ENCODE results near the gene SAMD3.
"Not testable (repeated sequence)": the region's sequence is repeated elsewhere in the genome, so short reads cannot be mapped to it uniquely, and the experiment has no call there.

The SAMD3 gene

GRCh38 chr6:130170160-130170559 is 52.6 kb downstream of the SAMD3 start:
- DNase-seq: not testable (repeated sequence)

DNA sequence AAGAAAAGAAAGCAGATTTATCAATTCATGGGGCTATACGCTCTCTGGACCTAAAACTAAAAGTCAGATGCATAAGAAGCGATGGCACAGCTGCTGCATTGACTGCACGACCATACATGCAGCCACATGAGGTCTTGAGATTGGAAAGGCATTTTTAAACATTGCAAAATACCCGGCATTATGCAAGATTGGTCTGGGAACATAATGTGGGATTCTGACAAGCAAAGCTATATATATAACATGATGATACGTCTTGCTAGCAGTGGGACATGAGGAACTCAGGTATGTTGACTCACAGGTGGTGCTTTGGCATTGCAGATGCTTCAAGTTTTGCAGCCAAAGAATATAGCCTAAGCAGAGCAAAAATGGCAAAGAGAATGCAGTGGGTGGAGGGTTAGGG is 55.1 kb downstream of the SAMD3 start:
- DNase-seq: no peak

DNA sequence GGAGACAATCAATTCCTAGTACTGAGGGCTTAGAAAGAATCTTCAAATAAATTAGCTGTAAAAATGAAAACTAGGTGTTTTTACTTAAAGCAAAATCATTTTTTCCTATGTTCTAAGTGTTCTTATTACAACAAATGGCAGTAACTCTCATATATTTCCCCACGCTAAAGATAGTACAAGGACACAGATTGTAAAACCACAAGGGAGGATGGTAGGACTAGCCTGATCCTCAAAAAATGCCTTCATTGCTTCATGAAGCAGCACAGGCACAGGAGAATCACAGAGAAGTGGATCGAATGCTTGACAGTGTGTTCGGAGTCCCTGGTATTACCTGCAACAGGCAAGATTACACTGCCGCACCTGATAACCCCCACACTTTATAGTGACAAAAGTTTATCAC is 58.5 kb downstream of the SAMD3 start:
- DNase-seq: no peak

GRCh38 chr6:130163266-130163665 is 59.5 kb downstream of the SAMD3 start:
- no peak for DNase-seq

- no peak for DNase-seq
Measured at GRCh38 chr6:130162421-130162820, 60.3 kb downstream of the SAMD3 start.

DNA sequence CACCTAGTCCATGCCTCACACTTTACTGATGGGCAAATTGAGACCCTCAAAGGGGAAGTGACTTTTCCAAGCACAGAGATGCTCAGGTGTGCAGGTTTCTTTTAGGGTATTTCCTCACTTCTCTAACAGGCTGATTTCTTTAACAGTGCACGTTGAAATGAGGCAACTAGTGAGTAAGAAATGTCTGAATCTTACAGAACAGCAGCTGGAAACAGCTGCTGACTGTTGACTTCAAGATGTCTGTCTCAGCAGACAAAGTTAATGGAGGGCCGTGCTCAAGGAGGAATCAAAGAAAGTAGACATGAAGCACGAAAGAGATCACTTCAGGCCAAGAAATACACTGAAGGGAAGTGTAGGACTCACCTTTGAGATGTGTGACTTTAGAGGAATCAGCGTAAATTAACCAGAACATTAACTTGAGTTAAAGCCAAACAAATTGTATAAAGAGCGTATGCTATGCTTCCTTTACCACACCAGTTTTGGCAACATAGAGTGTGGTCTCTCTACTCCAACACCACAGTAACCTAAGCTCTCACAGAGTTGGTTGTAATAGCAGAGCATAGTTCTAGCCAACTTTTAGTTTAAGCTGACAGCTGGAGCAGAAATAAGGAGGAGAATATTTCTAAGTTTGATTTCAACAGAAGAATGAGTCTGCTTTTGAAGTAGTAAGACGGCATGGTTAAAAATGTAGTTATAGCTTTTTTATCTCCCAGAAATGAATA is 60.9 kb downstream of the SAMD3 start:
- DNase-seq: no peak

DNA sequence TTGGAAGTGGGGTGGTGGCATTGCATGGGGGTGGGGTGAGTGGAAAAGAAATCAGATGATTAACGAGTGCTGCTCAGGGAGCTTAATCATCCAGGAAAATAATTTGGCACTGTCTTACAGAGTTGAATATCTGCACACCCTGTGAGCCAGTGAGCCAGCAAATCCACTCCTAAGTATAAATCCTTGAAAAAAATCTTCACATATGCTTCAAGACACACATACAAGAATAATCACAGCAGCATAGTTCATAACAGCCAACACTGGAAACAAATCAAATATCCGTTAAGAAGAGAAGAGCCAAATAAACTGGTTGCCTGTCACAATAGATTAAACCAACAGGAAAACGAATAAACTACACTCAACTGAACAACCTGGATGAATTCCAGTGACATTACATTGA is 62.8 kb downstream of the SAMD3 start:
- DNase-seq: no peak

GRCh38 chr6:130158548-130158947 is 64.2 kb downstream of the SAMD3 start:
- DNase-seq: no peak

DNA sequence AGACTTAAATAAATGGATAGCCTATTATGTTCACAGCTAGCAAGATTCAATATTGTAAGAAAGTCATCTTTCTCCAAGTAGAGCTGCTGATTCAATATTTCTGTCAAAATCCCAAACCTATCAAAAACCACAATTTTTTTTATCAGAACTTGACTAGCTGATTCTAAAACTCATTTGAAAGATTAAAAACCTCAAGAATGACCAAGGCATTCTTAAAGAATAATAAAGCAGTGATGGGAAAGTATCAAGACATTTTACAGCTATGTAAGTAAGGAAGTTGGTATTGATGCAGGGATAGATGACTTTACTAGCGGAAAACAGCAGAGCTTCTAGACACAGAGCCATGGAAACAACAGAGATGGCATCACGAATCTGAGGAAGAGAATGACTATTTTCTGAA is 64.7 kb downstream of the SAMD3 start:
- DNase-seq: no peak

- no peak for DNase-seq
Measured at GRCh38 chr6:130156908-130157307, 65.8 kb downstream of the SAMD3 start.

- DNase-seq: no peak
Measured at GRCh38 chr6:130152908-130153510, 69.7 kb downstream of the SAMD3 start.

- no peak for DNase-seq
Measured at GRCh38 chr6:130150906-130151305, 71.8 kb downstream of the SAMD3 start.

GRCh38 chr6:130149016-130149415 is 73.7 kb downstream of the SAMD3 start:
- not testable (repeated sequence) for DNase-seq

GRCh38 chr6:130148181-130148580 is 74.6 kb downstream of the SAMD3 start:
- DNase-seq: no peak

DNA sequence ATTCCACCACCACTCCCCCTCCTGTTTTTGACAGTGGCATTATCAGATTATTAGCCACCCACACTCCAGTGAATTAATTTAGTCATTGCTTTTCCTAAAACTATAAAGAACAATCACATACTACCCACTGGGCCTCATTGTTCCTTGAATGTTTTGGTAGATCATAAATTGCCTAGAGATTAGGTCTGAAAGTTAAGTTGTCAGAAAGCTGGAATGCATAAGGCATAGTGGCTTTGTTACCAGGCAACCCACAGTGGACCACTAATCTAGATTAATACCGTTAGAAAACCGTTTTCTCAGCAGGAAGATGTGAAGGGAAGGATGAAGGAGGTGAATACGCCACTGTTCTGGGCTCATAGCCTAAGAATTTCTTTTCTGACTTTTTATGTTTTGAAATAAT is 75.6 kb downstream of the SAMD3 start:
- no peak for DNase-seq

DNA sequence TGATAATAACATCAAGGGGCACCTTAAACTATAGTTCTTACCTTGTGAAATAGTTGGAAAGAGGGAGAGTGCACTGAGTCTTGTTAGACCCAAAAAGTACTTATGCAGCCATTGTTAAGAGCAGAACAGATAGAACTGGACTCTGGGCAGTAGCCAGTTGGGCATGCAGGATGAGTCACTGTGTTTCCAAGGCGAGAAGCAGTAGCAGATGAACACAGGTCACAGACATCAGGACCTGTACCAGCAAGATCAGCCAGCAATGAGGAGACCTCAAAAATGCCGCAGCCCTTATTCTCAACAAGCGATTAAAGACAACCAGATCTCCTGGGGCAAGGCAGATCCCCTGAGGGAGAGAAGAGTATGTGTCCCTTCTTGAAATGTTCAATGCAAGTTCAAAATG is 79.0 kb downstream of the SAMD3 start:
- DNase-seq: no peak

DNA sequence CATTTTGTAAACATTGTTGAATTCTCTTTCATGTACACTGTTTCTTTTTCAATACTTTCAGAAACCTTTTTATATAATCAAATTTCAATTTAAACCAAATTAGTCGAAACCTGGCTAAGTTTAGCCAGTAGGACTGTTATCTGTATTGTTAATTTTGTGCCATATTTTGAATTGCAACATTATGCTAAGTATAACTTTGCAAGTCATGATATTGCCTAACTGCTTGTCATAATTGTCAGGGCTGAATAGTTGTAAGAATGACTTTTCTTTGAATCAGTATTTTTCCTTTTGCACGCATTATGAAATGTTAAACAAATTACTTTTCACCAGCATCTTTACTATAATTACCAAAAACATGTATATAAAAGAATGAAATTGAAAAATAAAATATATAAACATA is 82.7 kb downstream of the SAMD3 start:
- no peak for DNase-seq

- no peak for DNase-seq
Measured at GRCh38 chr6:130138909-130139242, 83.9 kb downstream of the SAMD3 start.

DNA sequence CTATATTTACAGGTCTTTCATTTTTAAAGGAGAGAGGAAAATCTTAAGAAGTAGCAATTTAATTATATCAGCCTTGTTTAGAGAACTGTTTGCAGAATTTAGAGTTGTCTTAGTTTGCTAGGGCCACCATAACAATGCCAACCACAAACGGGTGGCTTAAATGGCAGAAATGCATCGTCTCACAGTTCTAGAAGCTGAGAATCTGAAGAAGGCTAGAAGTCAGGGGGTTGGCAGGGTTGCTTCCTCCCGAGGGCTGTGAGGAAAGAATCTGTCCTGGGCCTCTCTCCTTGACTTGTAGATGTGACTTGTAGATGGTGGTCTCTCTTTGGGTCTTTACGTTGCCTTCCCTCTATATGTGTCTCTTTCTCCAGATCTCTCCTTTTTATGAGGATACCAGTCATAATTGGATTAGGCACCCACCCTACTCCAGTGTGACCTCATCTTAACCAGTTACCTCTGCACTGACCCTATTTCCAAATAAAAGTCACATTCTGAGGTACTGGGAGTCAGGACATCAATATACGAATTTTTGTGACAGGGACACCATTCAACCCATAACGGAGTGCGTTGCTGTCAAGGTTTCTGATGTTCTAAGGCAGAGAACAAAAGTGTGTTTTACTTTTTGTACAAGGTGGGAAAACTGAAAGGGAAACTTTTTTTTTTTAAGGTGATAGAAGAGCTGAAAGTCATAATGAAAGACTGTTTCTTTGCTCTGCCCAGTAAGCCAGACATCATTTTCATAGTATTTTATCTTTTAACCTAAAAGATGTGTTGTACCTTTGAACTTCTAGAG is 84.4 kb downstream of the SAMD3 start:
- DNase-seq: no peak

DNA sequence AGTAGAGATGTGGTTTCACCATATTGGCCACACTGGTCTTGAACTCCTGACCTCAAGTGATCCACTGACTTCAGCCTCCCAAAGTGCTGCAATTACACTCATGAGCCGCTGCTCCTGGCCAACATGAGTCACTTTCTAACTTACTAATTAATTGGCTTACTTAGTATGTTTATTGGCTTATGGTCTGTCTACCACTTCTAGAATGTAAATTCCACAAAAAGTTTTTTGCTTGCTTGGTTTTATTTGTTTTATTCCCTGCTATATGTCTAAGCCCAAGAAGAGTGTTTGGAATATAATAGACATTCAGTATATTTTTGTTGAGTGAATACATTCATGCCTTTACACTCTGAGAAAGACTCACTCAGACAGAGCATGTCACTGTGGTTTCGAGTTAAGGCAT is 86.0 kb downstream of the SAMD3 start:
- no peak for DNase-seq

DNA sequence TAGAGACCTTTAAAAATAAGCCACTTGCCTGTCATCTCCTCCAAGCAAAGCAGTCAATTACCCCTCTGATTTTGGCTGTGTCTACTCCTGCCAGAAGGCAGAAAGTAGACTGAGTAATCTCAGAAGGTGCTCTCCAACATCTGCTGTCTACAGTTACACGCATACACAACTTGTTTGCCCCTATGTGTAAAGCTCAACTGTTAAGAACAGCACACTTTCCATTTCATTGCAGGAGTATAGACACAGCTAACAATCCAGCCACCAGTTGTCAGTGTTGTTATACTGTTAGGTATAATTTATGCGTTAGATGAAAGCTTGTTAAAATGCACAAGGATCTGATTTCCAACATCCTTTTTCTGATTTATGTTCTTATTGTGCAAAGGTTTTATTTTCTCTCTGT is 88.2 kb downstream of the SAMD3 start:
- DNase-seq: no peak

GRCh38 chr6:130132286-130132701 is 90.5 kb downstream of the SAMD3 start:
- no peak for DNase-seq

- no peak for DNase-seq
Measured at GRCh38 chr6:130129762-130130246, 92.9 kb downstream of the SAMD3 start.

- no peak for DNase-seq
Measured at GRCh38 chr6:130128326-130128725, 94.4 kb downstream of the SAMD3 start.
